Measurements from ENCODE around the gene GULP1.

DNA sequence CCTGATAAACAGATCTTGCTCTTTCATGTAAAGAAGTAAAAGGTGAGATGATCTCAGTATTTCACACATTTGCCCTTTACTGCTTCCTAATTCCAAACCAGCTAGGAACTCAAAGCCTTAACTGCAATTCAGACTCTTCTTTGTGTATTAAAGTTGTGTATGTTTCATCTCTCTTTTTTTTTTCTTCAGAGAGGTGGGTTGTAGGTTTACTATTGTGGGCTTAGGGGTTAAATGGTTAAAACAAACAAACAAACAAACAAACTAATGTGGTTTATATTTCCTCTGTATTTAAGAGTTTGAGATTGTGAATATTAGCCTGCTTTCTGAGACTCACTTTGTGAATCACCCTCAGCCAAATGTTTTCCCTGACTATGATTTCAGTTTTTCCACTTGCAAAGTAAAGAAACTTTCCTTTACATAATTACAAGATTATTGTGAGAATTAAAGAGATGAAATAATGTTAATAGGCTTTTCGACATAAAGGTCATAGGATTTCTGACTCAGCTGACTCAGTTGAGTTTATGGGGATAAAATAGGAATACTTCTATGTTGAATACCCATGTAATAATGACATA lies 2.8 kb downstream of the GULP1 start:
- TF ChIP-seq CTCF (IDR thresholded peaks at IDR 0.05; ENCODE audit: borderline replicate concordance, extremely low read depth, low read length, poor library complexity, severe bottlenecking) = no peak
- no peak for TF ChIP-seq EZH2 (IDR thresholded peaks at IDR 0.05; ENCODE audit: borderline replicate concordance, low read depth, low read length, severe bottlenecking)

Measured in DND-41 (cell line).